Stimulated activated CD4-positive, alpha-beta T cell treated with anti-CD3 and anti-CD28 coated beads, Interleukin-1b, Interleukin-23, amount 100 ng/mL, for 24 hours (primary cell): ENCODE measurements around the gene XRN2.

Experiments used
- DNase-seq, 4 experiments: peaks; one replicate each; pipeline ENCODE4 v3.0.0-alpha.2; 2020; ENCODE audit warnings: low read depth in 4 of 4, low spot score in 1 of 4

The XRN2 gene

GRCh38 chr20:21291026-21291425 is 12.1 kb upstream of the XRN2 start:
- DNase-seq, result no peak

- DNase-seq, result no peak
These were observed 8.4 kb upstream of the XRN2 start for GRCh38 chr20:21294755-21295154.

GRCh38 chr20:21301940-21302663 is 1.0 kb upstream of the XRN2 start:
- no peak for DNase-seq

- no peak for DNase-seq
These were observed 469 bp upstream of the XRN2 start for GRCh38 chr20:21302664-21303060.

- no peak for DNase-seq
These were observed 898 bp downstream of the XRN2 start for GRCh38 chr20:21303872-21304586.

- DNase-seq, result no peak
These were observed 5.2 kb downstream of the XRN2 start for GRCh38 chr20:21308340-21308739.

- DNase-seq, result no peak
These were observed 6.7 kb downstream of the XRN2 start for GRCh38 chr20:21309678-21310467.

GRCh38 chr20:21312813-21313474 is 9.8 kb downstream of the XRN2 start:
- no peak for DNase-seq

- DNase-seq, result no peak
These were observed 12.0 kb downstream of the XRN2 start for GRCh38 chr20:21315138-21315537.

- no peak for DNase-seq
These were observed 19.1 kb downstream of the XRN2 start for GRCh38 chr20:21322083-21322710.

- no peak for DNase-seq
These were observed 19.8 kb downstream of the XRN2 start for GRCh38 chr20:21322921-21323331.

GRCh38 chr20:21323640-21324039 is 20.5 kb downstream of the XRN2 start:
- no peak for DNase-seq

- no peak for DNase-seq
These were observed 21.0 kb downstream of the XRN2 start for GRCh38 chr20:21324126-21324525.

- DNase-seq, result no peak
These were observed 22.2 kb downstream of the XRN2 start for GRCh38 chr20:21325296-21325695.

GRCh38 chr20:21326700-21327099 is 23.6 kb downstream of the XRN2 start:
- DNase-seq, result no peak

- no peak for DNase-seq
These were observed 33.5 kb downstream of the XRN2 start for GRCh38 chr20:21336455-21337151.

- DNase-seq, result no peak
These were observed 35.2 kb downstream of the XRN2 start for GRCh38 chr20:21338291-21338690.

GRCh38 chr20:21339499-21339898 is 36.4 kb downstream of the XRN2 start:
- DNase-seq, result no peak

GRCh38 chr20:21340991-21341697 is 38.0 kb downstream of the XRN2 start:
- no peak for DNase-seq
